Retinal pigment epithelial cell (primary cell): ENCODE results near the gene XAGE1B.
"Not testable (repeated sequence)": the region's sequence is repeated elsewhere in the genome, so short reads cannot be mapped to it uniquely, and the experiment has no call there.

Experiments
- DNase-seq: peaks from one replicate; pipeline ENCODE4 v3.0.0-alpha.2; 2010; ENCODE audit warnings: low read depth
- H3K4me3 ChIP-seq: 2 replicates; pipeline ENCODE4 v1.5.1; 2011; ENCODE audit warnings: mild to moderate bottlenecking, low read length, control low read depth, moderate library complexity
- TF ChIP-seq, protein P1 (sequence below): conservative IDR thresholded peaks from 2 replicates; pipeline ENCODE4 v1.5.1; 2011; ENCODE audit warnings: low read depth, low read length, control low read depth, inconsistent platforms

The XAGE1B gene, protein sequence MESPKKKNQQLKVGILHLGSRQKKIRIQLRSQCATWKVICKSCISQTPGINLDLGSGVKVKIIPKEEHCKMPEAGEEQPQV

DNA sequence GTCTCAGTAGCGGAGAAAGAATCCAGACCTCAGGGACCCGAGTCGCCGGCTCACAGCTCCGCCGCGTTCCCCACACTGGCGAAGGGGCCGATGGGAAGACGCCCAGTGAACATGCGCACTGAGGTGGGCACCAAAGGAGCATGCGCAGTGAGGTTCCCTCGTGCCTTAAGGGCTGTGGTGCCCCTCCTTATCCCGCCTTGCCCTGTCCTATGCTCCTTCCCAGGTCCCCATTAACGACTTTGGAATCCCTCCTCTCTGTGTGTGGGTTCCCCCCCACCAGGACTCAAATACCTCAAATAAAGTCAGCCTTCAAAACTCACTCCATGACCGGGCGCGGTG is at the start of gene XAGE1B:
Gene XAGE1B, minus strand, starts transcription at position 77 of the 339 bp plus-strand sequence. CDS start 1,536 bp downstream, outside the sequence.
- H3K4me3 ChIP-seq, DNase-seq: not testable (repeated sequence)

GRCh38 chrX:52563105-52563504 is 46.2 kb upstream of the XAGE1B start:
- H3K4me3 ChIP-seq, result no peak overlapping the region
- DNase-seq, result no peak
- TF ChIP-seq, protein P1, sequence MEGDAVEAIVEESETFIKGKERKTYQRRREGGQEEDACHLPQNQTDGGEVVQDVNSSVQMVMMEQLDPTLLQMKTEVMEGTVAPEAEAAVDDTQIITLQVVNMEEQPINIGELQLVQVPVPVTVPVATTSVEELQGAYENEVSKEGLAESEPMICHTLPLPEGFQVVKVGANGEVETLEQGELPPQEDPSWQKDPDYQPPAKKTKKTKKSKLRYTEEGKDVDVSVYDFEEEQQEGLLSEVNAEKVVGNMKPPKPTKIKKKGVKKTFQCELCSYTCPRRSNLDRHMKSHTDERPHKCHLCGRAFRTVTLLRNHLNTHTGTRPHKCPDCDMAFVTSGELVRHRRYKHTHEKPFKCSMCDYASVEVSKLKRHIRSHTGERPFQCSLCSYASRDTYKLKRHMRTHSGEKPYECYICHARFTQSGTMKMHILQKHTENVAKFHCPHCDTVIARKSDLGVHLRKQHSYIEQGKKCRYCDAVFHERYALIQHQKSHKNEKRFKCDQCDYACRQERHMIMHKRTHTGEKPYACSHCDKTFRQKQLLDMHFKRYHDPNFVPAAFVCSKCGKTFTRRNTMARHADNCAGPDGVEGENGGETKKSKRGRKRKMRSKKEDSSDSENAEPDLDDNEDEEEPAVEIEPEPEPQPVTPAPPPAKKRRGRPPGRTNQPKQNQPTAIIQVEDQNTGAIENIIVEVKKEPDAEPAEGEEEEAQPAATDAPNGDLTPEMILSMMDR, result no peak

DNA sequence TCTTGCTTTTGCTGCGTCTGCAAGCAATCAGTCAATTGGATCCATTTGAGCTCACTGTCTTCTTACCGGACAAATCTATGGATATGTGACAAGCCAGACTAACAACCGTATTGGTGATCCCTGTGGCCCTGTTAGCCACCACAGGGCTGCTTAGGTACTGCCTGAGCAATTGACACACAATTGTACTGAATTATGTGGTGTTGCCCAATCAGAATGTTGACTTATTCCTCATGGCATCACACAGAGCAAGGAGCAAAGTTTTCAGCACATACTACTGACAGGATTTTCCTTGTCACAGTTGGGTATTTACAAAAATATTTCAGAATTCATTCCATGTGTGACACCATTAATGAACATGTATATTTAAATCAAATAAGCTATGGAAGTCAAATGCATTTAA is 41.3 kb upstream of the XAGE1B start:
- DNase-seq, result no peak
- no peak overlapping the region for H3K4me3 ChIP-seq
- TF ChIP-seq, protein P1, result no peak

- DNase-seq, result no peak
- H3K4me3 ChIP-seq, result no peak overlapping the region
- TF ChIP-seq, protein P1, result no peak
Observed at GRCh38 chrX:52556741-52557140, 39.9 kb upstream of the XAGE1B start.

DNA sequence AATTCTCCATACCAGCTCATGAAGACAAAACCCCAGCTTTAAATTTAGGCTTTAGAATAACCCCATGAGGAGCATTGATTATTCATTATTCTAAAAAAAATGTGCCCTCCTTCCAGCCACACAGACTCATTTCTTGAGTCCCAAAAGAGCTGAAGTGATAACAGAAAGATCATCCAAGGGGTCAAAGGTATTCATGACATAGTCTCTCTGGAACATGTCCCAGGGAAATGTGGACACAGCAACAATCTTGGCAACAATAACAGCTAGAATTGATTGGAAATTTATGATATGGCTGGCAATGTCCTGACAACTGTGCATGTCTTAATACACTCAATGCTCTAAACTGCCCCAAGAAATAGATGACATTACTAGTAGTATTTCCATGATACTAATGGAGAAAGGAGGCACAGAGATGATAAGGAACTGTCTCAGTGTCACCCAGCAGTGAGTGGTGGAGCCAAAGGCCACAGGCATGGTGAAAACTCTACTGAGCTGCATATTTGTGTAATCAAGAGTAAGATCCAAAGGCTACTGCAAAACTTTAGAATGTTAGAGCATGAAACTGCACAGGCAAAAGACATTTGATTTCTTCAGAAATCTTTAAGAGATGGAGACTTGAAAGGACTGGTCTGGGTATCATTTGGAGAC is 37.3 kb upstream of the XAGE1B start:
- DNase-seq, result no peak
- H3K4me3 ChIP-seq, result no peak overlapping the region
- TF ChIP-seq, protein P1, result no peak

- H3K4me3 ChIP-seq, DNase-seq: not testable (repeated sequence)
Observed at GRCh38 chrX:52548769-52549168, 31.9 kb upstream of the XAGE1B start.

- TF ChIP-seq, protein P1, result no peak
- no peak for DNase-seq
- H3K4me3 ChIP-seq, result no peak overlapping the region
Observed at GRCh38 chrX:52544147-52544840, 27.4 kb upstream of the XAGE1B start.

GRCh38 chrX:52542311-52542710 is 25.4 kb upstream of the XAGE1B start:
- no peak overlapping the region for H3K4me3 ChIP-seq
- TF ChIP-seq, protein P1, result no peak
- DNase-seq, result no peak

- DNase-seq, H3K4me3 ChIP-seq: not testable (repeated sequence)
Observed at GRCh38 chrX:52541051-52541450, 24.2 kb upstream of the XAGE1B start.

GRCh38 chrX:52516110-52516986 is 515 bp downstream of the XAGE1B start:
- not testable (repeated sequence) for H3K4me3 ChIP-seq, DNase-seq

- not testable (repeated sequence) for H3K4me3 ChIP-seq, DNase-seq
Observed at GRCh38 chrX:52511126-52511525, 5.7 kb downstream of the XAGE1B start.
